Measurements from ENCODE around the gene ZNF391.

The ZNF391 gene

DNA sequence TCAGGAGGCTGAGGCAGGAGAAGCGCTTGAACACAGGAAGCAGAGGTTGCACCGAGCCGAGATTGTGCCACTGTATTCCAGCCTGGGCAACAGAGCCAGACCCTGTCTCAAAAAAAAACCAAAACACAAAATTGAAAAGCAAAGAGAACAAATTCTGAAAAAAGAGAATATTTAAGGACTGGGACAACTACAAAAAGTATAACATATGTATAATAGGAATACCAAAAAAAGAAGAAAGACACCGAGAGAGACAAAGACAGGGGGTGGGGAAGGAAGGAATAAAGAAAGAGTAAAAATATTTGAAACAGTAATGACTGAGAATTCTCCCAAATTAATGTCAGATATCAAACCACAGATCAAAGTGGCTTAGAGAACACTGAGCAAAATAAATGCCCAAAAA lies 5.5 kb upstream of the ZNF391 start:
- Histone ChIP-seq H3K9ac (ENCODE audit: low read length) (no peak overlapping the region), H3K36me3 (ENCODE audit: control insufficient read depth, insufficient read depth, low read length) (no peaks in the 10 kb centered on the region; the same call in 1 of the 2 replicates), H3K27ac (ENCODE audit: low read depth, low read length) (no peak overlapping the region), H3K9me3 (ENCODE audit: control insufficient read depth, insufficient read depth, low read depth, low read length) (peaks cover 18% of the 10 kb centered on the region), H3K4me3 (ENCODE audit: low read depth, low read length) (no peak overlapping the region), H3K27me3 (ENCODE audit: control insufficient read depth, insufficient read depth, low read length) (no peaks in the 10 kb centered on the region), H3K4me1 (ENCODE audit: control insufficient read depth, insufficient read depth, low read length) (peaks cover 18% of the 10 kb centered on the region)

DNA sequence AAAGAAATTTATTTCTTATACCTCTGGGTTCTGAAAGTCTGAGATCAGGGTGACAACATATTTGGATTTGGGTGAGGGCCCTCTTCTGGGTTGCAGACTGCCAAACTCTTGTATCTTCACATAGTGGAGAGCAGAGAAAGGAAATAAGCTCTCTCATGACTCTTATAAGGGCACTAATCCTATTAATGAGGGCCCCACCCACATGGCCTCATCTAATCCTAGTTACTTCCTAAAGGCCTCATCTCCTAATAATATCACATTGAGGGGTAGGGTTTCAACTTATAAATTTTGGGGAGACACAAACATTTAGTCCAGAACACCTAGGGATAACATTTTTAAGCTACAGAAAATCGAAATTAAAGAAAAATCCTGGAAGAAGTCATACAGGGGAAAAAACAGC lies 5.1 kb upstream of the ZNF391 start:
- Histone ChIP-seq H3K27ac (ENCODE audit: low read depth, low read length) (no peak overlapping the region), H3K4me3 (ENCODE audit: low read depth, low read length) (no peak overlapping the region), H3K27me3 (ENCODE audit: control insufficient read depth, insufficient read depth, low read length) (no peaks in the 10 kb centered on the region), H3K9ac (ENCODE audit: low read length) (no peak overlapping the region), H3K36me3 (ENCODE audit: control insufficient read depth, insufficient read depth, low read length) (no peaks in the 10 kb centered on the region; the same call in 1 of the 2 replicates), H3K9me3 (ENCODE audit: control insufficient read depth, insufficient read depth, low read depth, low read length) (peaks cover 18% of the 10 kb centered on the region), H3K4me1 (ENCODE audit: control insufficient read depth, insufficient read depth, low read length) (peaks cover 16% of the 10 kb centered on the region)

DNA sequence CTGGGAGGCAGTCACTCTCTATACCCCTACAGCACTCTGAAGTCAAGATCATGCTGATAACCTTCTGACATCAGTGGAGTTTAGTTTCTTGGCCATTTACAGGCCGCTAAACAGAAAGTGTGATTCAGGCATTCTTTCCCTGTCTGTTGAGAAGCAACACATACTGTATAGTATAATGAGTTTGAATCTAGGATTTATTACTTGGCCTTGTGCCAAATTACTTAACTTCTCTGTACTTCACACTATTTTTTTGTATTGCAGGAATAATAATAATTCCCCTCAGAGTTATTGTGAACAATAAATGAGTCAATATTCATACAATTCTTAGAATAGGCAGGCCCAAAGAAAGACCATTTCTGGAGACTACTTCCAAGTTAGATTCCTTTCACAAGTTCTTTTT lies 4.1 kb downstream of the ZNF391 start:
- H3K27me3 ChIP-seq (ENCODE audit: control insufficient read depth, insufficient read depth, low read length) = no peaks in the 10 kb centered on the region
- no peaks in the 10 kb centered on the region for H3K4me1 ChIP-seq (ENCODE audit: control insufficient read depth, insufficient read depth, low read length)
- H3K27ac ChIP-seq (ENCODE audit: low read depth, low read length) = no peak overlapping the region
- H3K36me3 ChIP-seq (ENCODE audit: control insufficient read depth, insufficient read depth, low read length) = peaks cover 47% of the 10 kb centered on the region
- H3K9me3 ChIP-seq (ENCODE audit: control insufficient read depth, insufficient read depth, low read depth, low read length) = peaks cover 50% of the 10 kb centered on the region
- H3K9ac ChIP-seq (ENCODE audit: low read length) = no peak overlapping the region
- no peak overlapping the region for H3K4me3 ChIP-seq (ENCODE audit: low read depth, low read length)

DNA sequence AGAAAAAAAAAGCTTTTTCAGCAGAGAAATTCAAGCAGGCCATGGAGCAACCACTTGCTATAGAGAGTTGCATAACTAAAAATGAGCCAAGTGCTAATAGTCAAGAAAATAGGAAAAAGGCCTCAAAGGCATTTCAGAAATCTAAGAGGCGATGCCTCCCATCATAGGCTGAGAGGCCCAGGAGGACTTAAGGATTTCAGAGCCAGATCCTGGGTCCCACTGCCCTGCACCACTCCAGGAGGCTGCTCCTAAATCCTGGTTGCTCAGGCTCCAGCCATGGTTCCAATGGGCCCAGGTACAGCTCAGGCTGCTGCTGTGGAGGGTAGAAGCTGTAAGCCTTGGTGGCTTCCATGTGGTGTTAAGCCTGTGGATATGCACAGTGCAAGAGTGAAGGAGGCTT lies 5.5 kb downstream of the ZNF391 start:
- peaks cover 62% of the 10 kb centered on the region for H3K9me3 ChIP-seq (ENCODE audit: control insufficient read depth, insufficient read depth, low read depth, low read length)
- H3K27ac ChIP-seq (ENCODE audit: low read depth, low read length) = no peak overlapping the region
- H3K27me3 ChIP-seq (ENCODE audit: control insufficient read depth, insufficient read depth, low read length) = no peaks in the 10 kb centered on the region
- no peak overlapping the region for H3K4me3 ChIP-seq (ENCODE audit: low read depth, low read length)
- H3K9ac ChIP-seq (ENCODE audit: low read length) = no peak overlapping the region
- H3K36me3 ChIP-seq (ENCODE audit: control insufficient read depth, insufficient read depth, low read length) = peaks cover 59% of the 10 kb centered on the region
- no peaks in the 10 kb centered on the region for H3K4me1 ChIP-seq (ENCODE audit: control insufficient read depth, insufficient read depth, low read length)

DNA sequence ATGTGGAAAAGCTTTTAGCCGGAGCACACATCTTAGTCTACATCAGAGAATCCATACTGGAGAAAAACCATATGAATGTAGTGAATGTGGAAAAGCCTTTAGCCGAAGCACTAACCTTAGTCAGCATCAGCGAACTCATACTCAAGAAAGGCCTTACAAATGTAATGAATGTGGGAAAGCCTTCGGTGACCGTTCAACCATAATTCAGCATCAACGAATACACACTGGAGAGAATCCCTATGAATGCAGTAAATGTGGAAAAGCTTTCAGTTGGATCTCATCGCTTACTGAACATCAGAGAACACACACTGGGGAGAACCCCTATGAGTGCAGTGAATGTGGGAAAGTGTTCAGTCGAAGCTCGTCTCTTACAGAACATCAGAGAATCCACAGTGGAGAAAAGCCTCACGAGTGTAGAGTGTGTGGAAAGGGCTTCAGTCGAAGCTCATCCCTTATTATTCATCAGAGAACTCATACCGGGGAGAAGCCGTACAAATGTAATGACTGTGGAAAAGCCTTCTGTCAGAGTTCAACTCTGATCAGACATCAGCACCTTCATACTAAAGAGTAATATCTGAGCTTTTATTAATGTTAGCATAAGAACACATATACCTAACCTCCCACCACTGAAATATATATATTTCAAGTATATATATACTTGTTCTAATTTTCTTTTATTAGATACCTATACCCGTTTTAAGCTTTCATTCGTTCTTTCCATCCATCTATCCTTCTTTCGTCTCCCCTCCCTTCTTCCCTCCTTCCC lies 12.5 kb downstream of the ZNF391 start:
- peaks cover 71% of the 10 kb centered on the region for H3K36me3 ChIP-seq (ENCODE audit: control insufficient read depth, insufficient read depth, low read length)
- H3K27ac ChIP-seq (ENCODE audit: low read depth, low read length) = no peak overlapping the region
- H3K4me3 ChIP-seq (ENCODE audit: low read depth, low read length) = no peak overlapping the region
- H3K9me3 ChIP-seq (ENCODE audit: control insufficient read depth, insufficient read depth, low read depth, low read length) = peaks cover 62% of the 10 kb centered on the region
- H3K27me3 ChIP-seq (ENCODE audit: control insufficient read depth, insufficient read depth, low read length) = no peaks in the 10 kb centered on the region
- no peak overlapping the region for H3K9ac ChIP-seq (ENCODE audit: low read length)
- H3K4me1 ChIP-seq (ENCODE audit: control insufficient read depth, insufficient read depth, low read length) = no peaks in the 10 kb centered on the region

DNA sequence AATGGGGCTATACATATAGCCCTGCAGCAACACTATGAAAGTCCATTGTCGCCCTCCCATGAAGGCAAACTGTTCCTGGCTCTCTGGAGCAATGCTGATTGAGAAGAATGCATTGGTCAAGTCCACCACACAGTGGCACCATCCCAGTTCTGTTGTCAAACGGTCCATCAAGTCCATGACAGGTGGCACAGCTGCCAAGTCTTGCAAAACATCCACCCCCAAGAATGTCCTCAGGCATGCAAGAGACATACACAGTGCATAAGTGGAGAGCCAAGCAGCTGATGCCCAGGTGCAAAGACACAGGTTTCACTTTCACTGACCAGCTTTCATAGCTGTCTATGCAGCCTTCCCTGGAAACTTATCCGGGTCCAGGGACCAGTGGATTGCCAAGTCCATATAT lies 17.5 kb downstream of the ZNF391 start:
- no peak overlapping the region for H3K27ac ChIP-seq (ENCODE audit: low read depth, low read length)

DNA sequence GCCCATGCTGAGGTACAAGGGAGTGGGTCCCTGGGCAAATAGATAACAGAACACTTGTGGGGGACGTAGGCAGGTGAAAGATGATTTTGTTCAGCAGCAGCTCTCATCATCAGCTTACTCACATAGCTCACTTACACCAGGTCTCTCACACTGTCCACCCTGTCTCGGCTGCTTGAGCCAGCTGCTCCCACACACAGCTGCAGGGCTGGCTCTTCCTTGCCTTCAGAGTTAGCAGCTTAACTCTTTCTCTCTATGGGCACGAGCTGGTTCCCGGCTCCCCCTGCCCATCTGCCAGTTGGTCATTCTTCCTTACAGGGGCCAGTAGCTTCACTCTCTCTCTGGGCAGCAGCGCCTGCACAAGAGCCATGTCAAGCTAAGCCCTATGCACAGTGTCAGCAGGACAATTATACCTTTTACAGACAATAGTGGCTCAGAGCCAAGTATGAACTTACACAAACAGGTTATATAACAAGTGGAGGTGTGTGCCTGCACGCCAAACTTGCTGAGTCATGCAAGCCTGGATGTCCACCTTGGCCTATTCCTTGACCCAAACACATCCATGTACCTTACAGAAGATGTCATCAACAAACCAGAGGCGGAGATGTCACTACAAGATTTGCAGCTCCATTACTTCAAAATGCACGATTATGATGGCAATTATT lies 18.7 kb downstream of the ZNF391 start:
- Histone ChIP-seq H3K4me3 (ENCODE audit: low read depth, low read length) (no peak overlapping the region), H3K4me1 (ENCODE audit: control insufficient read depth, insufficient read depth, low read length) (no peaks in the 10 kb centered on the region), H3K27me3 (ENCODE audit: control insufficient read depth, insufficient read depth, low read length) (no peaks in the 10 kb centered on the region), H3K36me3 (ENCODE audit: control insufficient read depth, insufficient read depth, low read length) (peaks cover 13% of the 10 kb centered on the region), H3K9me3 (ENCODE audit: control insufficient read depth, insufficient read depth, low read depth, low read length) (peaks cover 11% of the 10 kb centered on the region; the same call in 1 of the 2 replicates), H3K27ac (ENCODE audit: low read depth, low read length) (no peak overlapping the region), H3K9ac (ENCODE audit: low read length) (no peak overlapping the region)

More for the DNA sequence above, 17.5 kb downstream of the ZNF391 start:
- peaks cover 25% of the 10 kb centered on the region for H3K36me3 ChIP-seq (ENCODE audit: control insufficient read depth, insufficient read depth, low read length)
- peaks cover 16% of the 10 kb centered on the region for H3K9me3 ChIP-seq (ENCODE audit: control insufficient read depth, insufficient read depth, low read depth, low read length)
- H3K9ac ChIP-seq (ENCODE audit: low read length) = no peak overlapping the region
- H3K4me3 ChIP-seq (ENCODE audit: low read depth, low read length) = no peak overlapping the region
- H3K4me1 ChIP-seq (ENCODE audit: control insufficient read depth, insufficient read depth, low read length) = no peaks in the 10 kb centered on the region
- no peaks in the 10 kb centered on the region for H3K27me3 ChIP-seq (ENCODE audit: control insufficient read depth, insufficient read depth, low read length)

DNA sequence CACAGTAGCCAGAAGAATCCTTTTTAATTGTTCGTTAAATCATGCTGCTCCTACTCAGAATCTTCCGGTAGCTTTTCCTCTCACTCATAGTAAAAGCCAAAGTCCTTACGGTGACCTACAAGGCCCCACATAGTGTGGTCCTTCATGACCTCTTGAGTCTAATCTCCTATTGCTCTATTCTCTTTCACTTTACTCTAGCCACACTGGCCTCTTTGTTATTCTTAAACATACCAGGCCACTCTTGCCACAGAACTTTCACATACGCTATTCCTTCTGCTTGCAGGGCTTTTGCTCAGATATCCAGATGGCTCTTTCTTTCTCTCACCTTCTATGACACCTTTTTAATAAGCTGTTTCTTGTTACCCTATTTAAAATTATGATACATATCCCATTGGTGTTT lies 25.7 kb downstream of the ZNF391 start:
- H3K4me3 ChIP-seq (ENCODE audit: low read depth, low read length) = no peak overlapping the region
- no peak overlapping the region for H3K9ac ChIP-seq (ENCODE audit: low read length)
- peaks cover 4% of the 10 kb centered on the region for H3K9me3 ChIP-seq (ENCODE audit: control insufficient read depth, insufficient read depth, low read depth, low read length)
- H3K27ac ChIP-seq (ENCODE audit: low read depth, low read length) = no peak overlapping the region
- H3K36me3 ChIP-seq (ENCODE audit: control insufficient read depth, insufficient read depth, low read length) = no peaks in the 10 kb centered on the region
- H3K4me1 ChIP-seq (ENCODE audit: control insufficient read depth, insufficient read depth, low read length) = no peaks in the 10 kb centered on the region
- no peaks in the 10 kb centered on the region for H3K27me3 ChIP-seq (ENCODE audit: control insufficient read depth, insufficient read depth, low read length)

- H3K36me3 ChIP-seq (ENCODE audit: control insufficient read depth, insufficient read depth, low read length) = no peaks in the 10 kb centered on the region
- no peak overlapping the region for H3K4me3 ChIP-seq (ENCODE audit: low read depth, low read length)
- H3K27me3 ChIP-seq (ENCODE audit: control insufficient read depth, insufficient read depth, low read length) = no peaks in the 10 kb centered on the region
- H3K9me3 ChIP-seq (ENCODE audit: control insufficient read depth, insufficient read depth, low read depth, low read length) = peaks cover 4% of the 10 kb centered on the region
- no peaks in the 10 kb centered on the region for H3K4me1 ChIP-seq (ENCODE audit: control insufficient read depth, insufficient read depth, low read length)
- H3K27ac ChIP-seq (ENCODE audit: low read depth, low read length) = no peak overlapping the region
- no peak overlapping the region for H3K9ac ChIP-seq (ENCODE audit: low read length)
These were observed 26.4 kb downstream of the ZNF391 start for GRCh38 chr6:27414996-27415395.

GRCh38 chr6:27415898-27416297 lies 27.3 kb downstream of the ZNF391 start:
- no peak overlapping the region for H3K4me3 ChIP-seq (ENCODE audit: low read depth, low read length)

GRCh38 chr6:27419363-27419762 lies 30.8 kb downstream of the ZNF391 start:
- Histone ChIP-seq H3K27me3 (ENCODE audit: control insufficient read depth, insufficient read depth, low read length) (no peaks in the 10 kb centered on the region), H3K9me3 (ENCODE audit: control insufficient read depth, insufficient read depth, low read depth, low read length) (peaks cover 6% of the 10 kb centered on the region), H3K27ac (ENCODE audit: low read depth, low read length) (no peak overlapping the region), H3K9ac (ENCODE audit: low read length) (no peak overlapping the region), H3K4me1 (ENCODE audit: control insufficient read depth, insufficient read depth, low read length) (no peaks in the 10 kb centered on the region), H3K36me3 (ENCODE audit: control insufficient read depth, insufficient read depth, low read length) (no peaks in the 10 kb centered on the region), H3K4me3 (ENCODE audit: low read depth, low read length) (no peak overlapping the region)

More at GRCh38 chr6:27415898-27416297, 27.3 kb downstream of the ZNF391 start:
- H3K9ac ChIP-seq (ENCODE audit: low read length) = no peak overlapping the region
- no peak overlapping the region for H3K27ac ChIP-seq (ENCODE audit: low read depth, low read length)
- no peaks in the 10 kb centered on the region for H3K36me3 ChIP-seq (ENCODE audit: control insufficient read depth, insufficient read depth, low read length)
- peaks cover 4% of the 10 kb centered on the region for H3K9me3 ChIP-seq (ENCODE audit: control insufficient read depth, insufficient read depth, low read depth, low read length)
- no peaks in the 10 kb centered on the region for H3K4me1 ChIP-seq (ENCODE audit: control insufficient read depth, insufficient read depth, low read length)
- no peaks in the 10 kb centered on the region for H3K27me3 ChIP-seq (ENCODE audit: control insufficient read depth, insufficient read depth, low read length)

All from HUES6 (cell line).